ENCODE measurements around the gene PLEKHG7.

Gene PLEKHG7

GRCh38 chr12:92769124-92769901 lies 66.5 kb downstream of the PLEKHG7 start:
- Histone ChIP-seq H3K27ac (no peak overlapping the region), H3K4me3 (no peak overlapping the region), H3K36me3 (ENCODE audit: insufficient read depth, low read length) (no peaks in the 10 kb centered on the region; the same call in 1 of the 2 replicates), H3K9ac (ENCODE audit: insufficient read length) (no peak overlapping the region), H3K9me3 (ENCODE audit: low read depth, low read length) (no peaks in the 10 kb centered on the region)
- DNase-seq (ENCODE audit: low read depth, low spot score): no peak
- TF ChIP-seq EZH2 (IDR thresholded peaks at IDR 0.05): no peak
- TF ChIP-seq FOXP2 (optimal IDR thresholded peaks at IDR 0.05; ENCODE audit: control extremely low read depth, extremely low read length, insufficient read depth): no peak
- TF ChIP-seq POLR2AphosphoS5 (IDR thresholded peaks at IDR 0.05; ENCODE audit: borderline replicate concordance, low read depth, low read length): no peak

- H3K9me3 ChIP-seq (ENCODE audit: low read depth, low read length): no peaks in the 10 kb centered on the region
- H3K36me3 ChIP-seq (ENCODE audit: insufficient read depth, low read length): peaks cover 4% of the 10 kb centered on the region; the same call in 1 of the 2 replicates
- peak overlapping the region; percentile 14; the same call in 1 of the 2 replicates for H3K27ac ChIP-seq
- H3K4me3 ChIP-seq: no peak overlapping the region
- TF ChIP-seq POLR2AphosphoS5 (IDR thresholded peaks at IDR 0.05; ENCODE audit: borderline replicate concordance, low read depth, low read length) (no peak), EZH2 (IDR thresholded peaks at IDR 0.05) (no peak), FOXP2 (optimal IDR thresholded peaks at IDR 0.05; ENCODE audit: control extremely low read depth, extremely low read length, insufficient read depth) (no peak)
- no peak for DNase-seq (ENCODE audit: low read depth, low spot score)
- no peak overlapping the region for H3K9ac ChIP-seq (ENCODE audit: insufficient read length)
These were observed 68.2 kb downstream of the PLEKHG7 start for GRCh38 chr12:92771001-92771400.

- H3K36me3 ChIP-seq (ENCODE audit: insufficient read depth, low read length): peaks cover 15% of the 10 kb centered on the region; the same call in 1 of the 2 replicates
- TF ChIP-seq POLR2AphosphoS5 (IDR thresholded peaks at IDR 0.05; ENCODE audit: borderline replicate concordance, low read depth, low read length): no peak
- TF ChIP-seq FOXP2 (optimal IDR thresholded peaks at IDR 0.05; ENCODE audit: control extremely low read depth, extremely low read length, insufficient read depth): no peak
- no peak for TF ChIP-seq EZH2 (IDR thresholded peaks at IDR 0.05)
- H3K9ac ChIP-seq (ENCODE audit: insufficient read length): no peak overlapping the region
- no peak for DNase-seq (ENCODE audit: low read depth, low spot score)
- H3K4me3 ChIP-seq: no peak overlapping the region
- no peak overlapping the region for H3K27ac ChIP-seq
- no peaks in the 10 kb centered on the region for H3K9me3 ChIP-seq (ENCODE audit: low read depth, low read length)
These were observed 72.6 kb downstream of the PLEKHG7 start for GRCh38 chr12:92775416-92775815.

- Histone ChIP-seq H3K9me3 (ENCODE audit: low read depth, low read length) (no peaks in the 10 kb centered on the region), H3K27ac (no peak overlapping the region), H3K4me3 (no peak overlapping the region), H3K9ac (ENCODE audit: insufficient read length) (no peak overlapping the region), H3K36me3 (ENCODE audit: insufficient read depth, low read length) (peaks cover 23% of the 10 kb centered on the region; the same call in 1 of the 2 replicates)
- no peak for TF ChIP-seq EZH2 (IDR thresholded peaks at IDR 0.05)
- no peak for TF ChIP-seq FOXP2 (optimal IDR thresholded peaks at IDR 0.05; ENCODE audit: control extremely low read depth, extremely low read length, insufficient read depth)
- no peak for TF ChIP-seq POLR2AphosphoS5 (IDR thresholded peaks at IDR 0.05; ENCODE audit: borderline replicate concordance, low read depth, low read length)
- no peak for DNase-seq (ENCODE audit: low read depth, low spot score)
These were observed 75.7 kb downstream of the PLEKHG7 start for GRCh38 chr12:92778525-92778924.

GRCh38 chr12:92779902-92780301 lies 77.1 kb downstream of the PLEKHG7 start:
- Histone ChIP-seq H3K36me3 (ENCODE audit: insufficient read depth, low read length) (peaks cover 23% of the 10 kb centered on the region; the same call in 1 of the 2 replicates), H3K9me3 (ENCODE audit: low read depth, low read length) (no peaks in the 10 kb centered on the region), H3K9ac (ENCODE audit: insufficient read length) (no peak overlapping the region), H3K27ac (no peak overlapping the region), H3K4me3 (no peak overlapping the region)
- no peak for TF ChIP-seq POLR2AphosphoS5 (IDR thresholded peaks at IDR 0.05; ENCODE audit: borderline replicate concordance, low read depth, low read length)
- no peak for TF ChIP-seq EZH2 (IDR thresholded peaks at IDR 0.05)
- TF ChIP-seq FOXP2 (optimal IDR thresholded peaks at IDR 0.05; ENCODE audit: control extremely low read depth, extremely low read length, insufficient read depth): no peak
- no peak for DNase-seq (ENCODE audit: low read depth, low spot score)

- DNase-seq (ENCODE audit: low read depth, low spot score): no peak
- H3K4me3 ChIP-seq: no peak overlapping the region
- H3K9ac ChIP-seq (ENCODE audit: insufficient read length): no peak overlapping the region
- no peak for TF ChIP-seq EZH2 (IDR thresholded peaks at IDR 0.05)
- TF ChIP-seq FOXP2 (optimal IDR thresholded peaks at IDR 0.05; ENCODE audit: control extremely low read depth, extremely low read length, insufficient read depth): no peak
- TF ChIP-seq POLR2AphosphoS5 (IDR thresholded peaks at IDR 0.05; ENCODE audit: borderline replicate concordance, low read depth, low read length): no peak
- no peaks in the 10 kb centered on the region for H3K9me3 ChIP-seq (ENCODE audit: low read depth, low read length)
- H3K36me3 ChIP-seq (ENCODE audit: insufficient read depth, low read length): peaks cover 10% of the 10 kb centered on the region; the same call in 1 of the 2 replicates
- peak overlapping the region; percentile 47; the same call in 1 of the 2 replicates for H3K27ac ChIP-seq
These were observed 81.6 kb downstream of the PLEKHG7 start for GRCh38 chr12:92784356-92784755.

- Histone ChIP-seq H3K27ac (peak overlapping the region; percentile 38; the same call in 1 of the 2 replicates), H3K9me3 (ENCODE audit: low read depth, low read length) (no peaks in the 10 kb centered on the region), H3K4me3 (no peak overlapping the region), H3K9ac (ENCODE audit: insufficient read length) (no peak overlapping the region), H3K36me3 (ENCODE audit: insufficient read depth, low read length) (peaks cover 7% of the 10 kb centered on the region; the same call in 1 of the 2 replicates)
- TF ChIP-seq FOXP2 (optimal IDR thresholded peaks at IDR 0.05; ENCODE audit: control extremely low read depth, extremely low read length, insufficient read depth) (no peak), POLR2AphosphoS5 (IDR thresholded peaks at IDR 0.05; ENCODE audit: borderline replicate concordance, low read depth, low read length) (no peak), EZH2 (IDR thresholded peaks at IDR 0.05) (no peak)
- DNase-seq (ENCODE audit: low read depth, low spot score): peak; percentile 65
These were observed 82.2 kb downstream of the PLEKHG7 start for GRCh38 chr12:92784797-92785562.

GRCh38 chr12:92785563-92785950 lies 82.8 kb downstream of the PLEKHG7 start:
- Histone ChIP-seq H3K27ac (peak overlapping the region; percentile 38; the same call in 1 of the 2 replicates), H3K9ac (ENCODE audit: insufficient read length) (no peak overlapping the region), H3K9me3 (ENCODE audit: low read depth, low read length) (no peaks in the 10 kb centered on the region), H3K36me3 (ENCODE audit: insufficient read depth, low read length) (peaks cover 7% of the 10 kb centered on the region; the same call in 1 of the 2 replicates), H3K4me3 (no peak overlapping the region)
- TF ChIP-seq POLR2AphosphoS5 (IDR thresholded peaks at IDR 0.05; ENCODE audit: borderline replicate concordance, low read depth, low read length): no peak
- no peak for TF ChIP-seq FOXP2 (optimal IDR thresholded peaks at IDR 0.05; ENCODE audit: control extremely low read depth, extremely low read length, insufficient read depth)
- TF ChIP-seq EZH2 (IDR thresholded peaks at IDR 0.05): no peak
- DNase-seq (ENCODE audit: low read depth, low spot score): no peak
